HepG2 (cell line): ENCODE results near the gene STUB1. TPM values are rescaled to one million over a fixed set of nuclear protein-coding genes. Genes with fewer than 3 reads are reported as not detected.

Source experiments
- BHLHE40 ChIP-seq: IDR thresholded peaks from 2 replicates; pipeline ENCODE4 v1.6.1; 2011; ENCODE audit warnings: low read length, improper control_type of control experiment
- CBX1 ChIP-seq: IDR thresholded peaks from one replicate; pipeline ENCODE4 v1.6.1; 2016; ENCODE audit warnings: antibody characterized with exemption, low read depth
- KLF6 ChIP-seq: IDR thresholded peaks from 2 replicates; pipeline ENCODE4 v1.8.0; 2016; ENCODE audit warnings: missing biosample characterization, missing genetic modification reagents
- MEF2D ChIP-seq: sonication (generic); formaldehyde crosslinking; IDR thresholded peaks from 2 replicates; pipeline ENCODE4 v1.5.1; 2020; ENCODE audit warnings: mild to moderate bottlenecking, missing genetic modification reagents
- RFX5 ChIP-seq: IDR thresholded peaks from 2 replicates; pipeline ENCODE4 v1.6.1; 2011; ENCODE audit warnings: low read depth, low read length, improper control_type of control experiment
- SIN3B ChIP-seq: fragments of 150-350 bp; IDR thresholded peaks from 2 replicates; pipeline ENCODE4 v1.6.1; 2014; ENCODE audit warnings: low read length
- STAT6 ChIP-seq: sonication (generic); formaldehyde crosslinking; IDR thresholded peaks from 2 replicates; pipeline ENCODE4 v1.4.0; 2020; ENCODE audit warnings: missing genetic modification reagents, mild to moderate bottlenecking, borderline replicate concordance
- THAP7 ChIP-seq: sonication (generic); formaldehyde crosslinking; IDR thresholded peaks from 2 replicates; pipeline ENCODE4 v1.8.1; 2023; ENCODE audit warnings: mild to moderate bottlenecking, missing genetic modification reagents
- TMF1 ChIP-seq: sonication (generic); formaldehyde crosslinking; IDR thresholded peaks from 2 replicates; pipeline ENCODE4 v1.8.1; 2022; ENCODE audit warnings: low read depth, missing genetic modification reagents
- TSC22D2 ChIP-seq: sonication (generic); formaldehyde crosslinking; IDR thresholded peaks from 2 replicates; pipeline ENCODE4 v1.5.1; 2020; ENCODE audit warnings: missing genetic modification reagents, mild to moderate bottlenecking, borderline replicate concordance
- ZBTB25 ChIP-seq: IDR thresholded peaks from 2 replicates; pipeline ENCODE4 v1.6.1; 2018; ENCODE audit warnings: missing genetic modification reagents
- ZFP90 ChIP-seq: sonication (generic); formaldehyde crosslinking; IDR thresholded peaks from 2 replicates; pipeline ENCODE4 v1.8.0; 2022; ENCODE audit warnings: missing genetic modification reagents, mild to moderate bottlenecking, inconsistent platforms, borderline replicate concordance
- ZNF275 ChIP-seq: sonication (generic); formaldehyde crosslinking; IDR thresholded peaks from 2 replicates; pipeline ENCODE4 v1.8.0; 2022; ENCODE audit warnings: missing genetic modification reagents, mild to moderate bottlenecking, inconsistent platforms, borderline replicate concordance
- ZNF430 ChIP-seq: sonication (generic); formaldehyde crosslinking; IDR thresholded peaks from 2 replicates; pipeline ENCODE4 v1.9.0; 2021; ENCODE audit warnings: mild to moderate bottlenecking, missing genetic modification reagents
- ZNF597 ChIP-seq: sonication (generic); formaldehyde crosslinking; IDR thresholded peaks from 2 replicates; pipeline ENCODE4 v1.5.0; 2020; ENCODE audit warnings: missing genetic modification reagents
- ZNF660 ChIP-seq: sonication (generic); formaldehyde crosslinking; IDR thresholded peaks from 2 replicates; pipeline ENCODE4 v1.5.1; 2020; ENCODE audit warnings: mild to moderate bottlenecking, low read depth, missing genetic modification reagents, borderline replicate concordance
- ZNF747 ChIP-seq: sonication (generic); formaldehyde crosslinking; IDR thresholded peaks from 2 replicates; pipeline ENCODE4 v1.8.1; 2023; ENCODE audit warnings: missing genetic modification reagents, mild to moderate bottlenecking, borderline replicate concordance
- ZNF773 ChIP-seq: sonication (generic); formaldehyde crosslinking; IDR thresholded peaks from 2 replicates; pipeline ENCODE4 v1.4.0; 2020; ENCODE audit warnings: missing genetic modification reagents, borderline replicate concordance
- ZSCAN30 ChIP-seq: sonication (generic); formaldehyde crosslinking; IDR thresholded peaks from 2 replicates; pipeline ENCODE4 v1.5.0; 2020; ENCODE audit warnings: mild to moderate bottlenecking, missing genetic modification reagents
- polyA plus RNA-seq, 8 experiments: library from polyadenylated mRNA; depleted of rRNA in 3 of 8; stranded (reverse) in 7 of 8; unstranded in 1 of 8; fragments of >200 nt; fragmentation: Illumina TruSeq in 4 of 8; extraction: Trizol in 4 of 8; gene quantifications; 2 replicates each; pipeline versions ENCODE4 v1.2.1 to v1.2.3, GENCODE V29; 2011 to 2016; ENCODE audit warnings: low read depth in 4 of 8, missing spikeins in 1 of 8, mixed read lengths in 1 of 8; ENCODE audit not compliant: insufficient read depth in 1 of 8
- total RNA-seq, 5 experiments: library from RNA; depleted of rRNA; stranded (reverse); fragments of >200 nt; fragmentation: Illumina TruSeq; extraction: Trizol; gene quantifications; 2 replicates each; pipeline ENCODE4 v1.2.3, GENCODE V29; 2016; ENCODE audit warnings: low read depth in 1 of 5

STUB1 gene
- total and polyA plus RNA-seq, 2 of the 13 experiments (the other 11 are each of a cell fraction or from before 2014, with no cell fraction given), result 52.9 to 78.2 TPM

- no peak for TF ChIP-seq ZNF275 (CRISPR knock-in tag)
- no peak for TF ChIP-seq ZBTB25 (CRISPR knock-in tag)
- TF ChIP-seq TSC22D2 (CRISPR knock-in tag), result peak; percentile 92
- TF ChIP-seq SIN3B, result no peak
- no peak for TF ChIP-seq ZSCAN30 (CRISPR knock-in tag)
- no peak for TF ChIP-seq THAP7 (CRISPR knock-in tag)
- no peak for TF ChIP-seq ZNF660
- no peak for TF ChIP-seq ZNF430 (CRISPR knock-in tag)
- TF ChIP-seq BHLHE40, result no peak
- no peak for TF ChIP-seq RFX5
- no peak for TF ChIP-seq STAT6 (CRISPR knock-in tag)
- peak; percentile 70; the same call in 1 of the 2 replicates for TF ChIP-seq ZFP90
- TF ChIP-seq ZNF747 (CRISPR knock-in tag), result no peak
- no peak for TF ChIP-seq CBX1
- TF ChIP-seq ZNF597 (CRISPR knock-in tag), result no peak
- TF ChIP-seq TMF1, result peak; percentile 93
- TF ChIP-seq MEF2D (CRISPR knock-in tag), result no peak
- TF ChIP-seq KLF6 (CRISPR knock-in tag), result peak; percentile 97
- peak; percentile 97; the same call in 1 of the 2 replicates for TF ChIP-seq ZNF773 (CRISPR knock-in tag)
Observed at GRCh38 chr16:700684-701584, 20.7 kb downstream of the STUB1 start (continued).
